Stimulated activated CD8-positive, alpha-beta memory T cell treated with anti-CD3 and anti-CD28 coated beads, Interleukin-7, amount 100 ng/mL, for 1 hour (primary cell): Measurements from ENCODE around the gene PLXNA2.

Experiments
- DNase-seq, 2 donors: peaks; one replicate each; pipeline ENCODE4 v3.0.0-alpha.2; 2020; ENCODE audit warnings: low read depth in 2 of 2

The PLXNA2 gene

DNA sequence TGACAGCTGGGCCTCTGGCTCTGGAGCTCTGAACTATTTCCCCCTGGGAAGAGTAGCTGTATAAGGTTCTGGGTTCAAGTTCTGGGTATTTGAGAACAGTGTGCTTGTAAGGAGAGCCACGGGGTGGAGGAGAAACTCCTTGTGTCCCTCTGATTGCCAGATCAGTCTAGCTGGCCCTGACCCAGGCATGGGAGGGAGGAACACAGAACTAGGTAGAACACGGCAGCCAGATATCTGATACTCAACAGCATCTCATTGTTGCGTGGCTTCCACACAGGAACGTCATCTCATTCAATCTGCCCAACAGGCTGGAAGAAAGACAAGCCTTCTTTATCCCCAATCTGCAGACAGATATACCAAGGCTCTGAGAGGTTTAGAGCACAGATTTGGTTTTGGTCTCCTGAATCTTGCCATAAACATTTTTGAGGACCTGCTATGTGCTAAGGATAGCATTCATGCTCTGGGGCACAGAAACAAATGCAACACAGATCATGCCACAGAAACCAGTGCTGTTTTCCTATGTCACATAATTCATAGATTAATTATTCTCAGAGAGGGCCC lies 83.8 kb downstream of the PLXNA2 start:
- no peak for DNase-seq

DNA sequence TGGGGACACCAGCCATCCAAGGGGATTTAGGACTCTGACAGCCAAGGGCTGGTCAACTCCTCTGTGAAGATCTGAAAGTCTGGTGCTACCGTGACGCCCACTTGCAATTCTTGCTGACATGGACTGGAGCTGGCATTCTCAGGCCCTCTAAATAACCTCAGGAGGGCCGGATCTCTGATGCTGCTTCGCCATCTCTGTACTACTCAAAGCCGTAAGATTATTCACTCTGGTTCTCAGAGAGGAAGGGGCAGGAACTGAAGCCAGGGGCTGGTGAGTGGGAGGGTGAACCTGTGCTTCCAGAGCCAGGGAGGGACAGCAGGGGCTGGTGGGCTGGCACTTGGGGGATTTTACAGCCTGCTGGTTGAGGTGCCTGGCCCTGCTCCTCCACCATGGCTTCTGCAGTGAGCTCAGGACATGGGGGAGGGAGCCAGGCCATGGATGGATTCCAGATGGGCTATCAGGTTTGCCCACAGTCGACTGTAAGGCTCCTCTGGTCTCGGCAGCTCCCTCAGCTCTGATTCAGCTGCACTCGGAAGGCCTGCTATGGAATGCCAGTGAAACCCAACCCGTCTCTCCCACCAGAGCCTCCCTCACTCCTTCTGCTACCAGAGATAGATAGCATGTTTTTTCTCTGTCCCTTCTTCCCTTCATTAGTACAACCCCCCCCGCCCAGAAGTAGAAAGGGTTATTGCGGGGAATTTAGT lies 84.5 kb downstream of the PLXNA2 start:
- no peak for DNase-seq

DNA sequence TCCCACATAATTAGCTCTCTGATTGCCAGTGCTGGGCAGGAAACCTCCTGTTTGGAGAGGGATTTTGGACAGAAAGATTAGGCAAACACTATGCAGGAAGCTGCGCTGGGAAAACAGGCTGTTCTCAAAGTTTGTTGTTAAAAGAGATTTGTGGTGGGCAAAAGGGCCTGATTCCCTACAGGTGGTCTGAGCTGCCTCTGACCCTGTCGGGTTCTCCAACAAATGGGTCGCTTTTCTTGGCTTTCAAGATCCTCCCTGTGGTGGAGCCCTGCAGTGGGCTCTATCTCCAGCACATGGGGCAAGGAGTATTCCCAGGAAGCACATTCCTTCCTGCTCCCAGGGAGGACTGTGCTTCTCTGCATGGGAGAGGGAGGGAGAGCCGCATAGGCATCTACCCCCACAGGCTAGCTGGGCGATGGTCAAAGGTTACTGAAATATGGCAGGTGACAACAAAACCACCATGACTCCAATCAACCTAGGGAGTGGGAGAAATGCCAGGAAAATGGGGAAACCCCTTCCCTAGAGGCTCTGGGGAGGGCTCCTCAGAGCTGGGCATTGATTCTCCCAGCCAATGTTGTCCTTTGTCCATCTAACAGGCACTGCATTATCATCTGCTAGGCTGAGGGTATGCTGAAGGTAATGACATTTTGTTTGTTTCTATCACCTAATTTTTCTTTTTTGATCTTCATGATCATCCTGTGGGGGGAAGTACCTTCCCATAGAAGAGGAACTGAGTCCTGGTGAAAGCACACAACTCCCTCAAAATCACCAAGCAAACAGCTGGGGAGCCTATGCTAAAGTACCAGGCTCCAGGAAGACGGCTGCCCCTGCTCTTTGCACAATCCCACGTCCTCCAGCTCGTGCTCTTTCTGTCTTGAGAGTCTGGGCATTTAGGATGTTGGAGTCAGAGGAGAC lies 85.3 kb downstream of the PLXNA2 start:
- DNase-seq: no peak

DNA sequence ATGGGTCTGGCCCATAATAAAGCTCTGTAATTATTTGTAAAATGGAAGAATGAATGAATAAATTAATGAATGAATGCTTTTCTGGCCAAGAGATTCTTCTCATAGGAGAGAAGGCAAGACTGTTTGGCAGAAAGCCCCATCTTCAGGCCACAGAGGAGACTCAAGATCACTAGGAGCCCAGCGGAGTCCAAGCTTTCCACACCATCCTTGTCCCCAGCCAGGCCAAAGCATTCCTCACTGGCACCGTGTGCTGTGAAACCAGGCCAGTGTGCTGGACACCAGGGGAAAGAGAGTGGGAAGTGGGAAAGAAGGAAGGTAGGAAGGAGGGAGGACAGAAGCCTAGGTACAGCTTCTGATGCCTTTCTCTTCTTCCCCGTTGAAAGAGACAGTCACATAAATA lies 86.4 kb downstream of the PLXNA2 start:
- DNase-seq: no peak

- DNase-seq: no peak
Measured at GRCh38 chr1:208156741-208157140, 87.4 kb downstream of the PLXNA2 start.

DNA sequence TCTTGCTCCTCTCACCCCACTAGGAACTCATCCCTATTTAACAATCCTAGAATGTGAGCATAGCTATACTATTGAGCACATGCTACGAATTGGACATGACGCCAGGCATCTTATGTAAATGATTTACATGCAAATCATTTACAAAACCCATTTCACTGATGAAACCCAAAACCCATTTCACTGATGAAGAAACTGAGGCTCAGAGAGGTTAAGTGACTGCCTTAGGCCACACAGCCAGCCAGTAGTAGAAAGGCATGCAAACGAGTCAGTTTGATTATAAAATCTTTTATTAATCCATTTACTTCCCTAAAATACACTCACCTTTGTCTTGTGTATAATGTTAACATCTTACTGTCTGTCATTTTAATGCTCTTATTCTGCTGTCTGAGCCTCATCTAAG lies 87.9 kb downstream of the PLXNA2 start:
- no peak for DNase-seq

GRCh38 chr1:208154679-208155642 lies 89.2 kb downstream of the PLXNA2 start:
- DNase-seq: no peak

GRCh38 chr1:208154040-208154439 lies 90.1 kb downstream of the PLXNA2 start:
- DNase-seq: no peak

- no peak for DNase-seq
Measured at GRCh38 chr1:208153386-208153785, 90.8 kb downstream of the PLXNA2 start.

- DNase-seq: no peak
Measured at GRCh38 chr1:208151728-208152598, 92.2 kb downstream of the PLXNA2 start.

DNA sequence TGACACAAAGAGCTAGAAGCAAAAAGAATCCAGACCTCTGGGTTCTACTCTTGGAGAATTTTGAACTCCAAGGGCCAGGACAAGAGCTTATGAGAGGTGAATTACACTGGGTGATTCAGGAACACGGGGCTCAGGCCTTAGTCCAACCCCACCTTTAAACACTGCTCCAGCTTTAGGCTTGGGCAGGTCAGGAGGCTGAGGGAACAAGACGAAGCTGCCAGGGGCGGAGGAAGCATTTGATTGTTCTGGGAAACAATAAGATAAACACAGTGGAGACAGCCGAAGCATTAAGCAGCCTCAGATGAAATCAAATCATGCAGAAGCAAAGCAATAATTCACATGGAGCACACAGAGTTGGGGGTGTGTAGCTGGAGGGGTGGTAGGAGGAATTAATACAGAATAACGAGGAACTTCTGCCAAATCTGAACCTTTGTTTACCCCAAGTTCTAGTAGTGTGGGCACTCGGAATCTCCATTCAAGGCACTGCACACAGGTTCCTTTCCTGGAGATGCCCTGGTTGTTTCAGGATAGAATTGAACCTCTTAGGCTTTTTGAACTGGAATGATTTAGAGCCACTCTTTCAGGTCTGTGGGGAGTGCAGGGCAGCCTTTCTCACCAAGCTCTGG lies 93.2 kb downstream of the PLXNA2 start:
- no peak for DNase-seq

GRCh38 chr1:208149776-208150514 lies 94.2 kb downstream of the PLXNA2 start:
- no peak for DNase-seq

DNA sequence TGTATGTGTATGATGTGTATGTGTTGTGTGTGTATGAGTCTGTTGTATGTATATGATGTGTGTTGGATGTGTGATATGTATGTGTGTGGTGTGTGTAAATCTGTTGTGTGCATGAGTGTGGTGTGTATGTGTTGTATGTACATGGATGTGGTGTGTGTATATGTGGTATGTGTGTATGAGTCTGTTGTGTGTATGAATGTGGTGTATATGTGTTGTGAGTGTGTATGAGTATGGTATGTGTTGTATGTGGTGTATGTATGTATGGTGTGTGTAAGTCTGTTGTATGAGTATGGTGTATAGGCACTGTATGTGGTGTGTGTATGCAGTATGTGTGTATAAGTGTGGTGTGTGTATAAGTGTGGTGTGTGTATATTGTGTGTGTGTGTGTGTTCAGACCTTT lies 95.0 kb downstream of the PLXNA2 start:
- DNase-seq: no peak

GRCh38 chr1:208148380-208148779 lies 95.8 kb downstream of the PLXNA2 start:
- no peak for DNase-seq

DNA sequence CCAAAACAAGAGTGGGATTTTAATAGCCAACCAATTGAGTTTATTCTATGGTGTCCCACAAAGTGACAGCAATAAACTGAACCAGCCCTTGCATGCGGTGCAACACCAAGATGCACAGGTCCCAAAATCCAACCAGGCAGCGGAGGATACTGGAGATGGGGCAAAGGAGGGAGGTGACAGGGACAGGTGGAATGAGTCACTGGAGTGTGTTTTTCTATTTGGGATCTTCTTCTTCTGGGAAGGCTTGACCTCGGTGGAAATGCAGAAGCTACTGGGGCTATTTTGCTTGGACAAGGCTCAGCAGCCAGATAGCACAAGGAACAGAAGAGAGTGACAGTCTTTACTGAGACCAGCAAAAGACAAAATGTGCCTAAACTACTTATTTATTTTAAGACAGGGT lies 97.5 kb downstream of the PLXNA2 start:
- DNase-seq: no peak

GRCh38 chr1:208145167-208145566 lies 99.0 kb downstream of the PLXNA2 start:
- DNase-seq: no peak

DNA sequence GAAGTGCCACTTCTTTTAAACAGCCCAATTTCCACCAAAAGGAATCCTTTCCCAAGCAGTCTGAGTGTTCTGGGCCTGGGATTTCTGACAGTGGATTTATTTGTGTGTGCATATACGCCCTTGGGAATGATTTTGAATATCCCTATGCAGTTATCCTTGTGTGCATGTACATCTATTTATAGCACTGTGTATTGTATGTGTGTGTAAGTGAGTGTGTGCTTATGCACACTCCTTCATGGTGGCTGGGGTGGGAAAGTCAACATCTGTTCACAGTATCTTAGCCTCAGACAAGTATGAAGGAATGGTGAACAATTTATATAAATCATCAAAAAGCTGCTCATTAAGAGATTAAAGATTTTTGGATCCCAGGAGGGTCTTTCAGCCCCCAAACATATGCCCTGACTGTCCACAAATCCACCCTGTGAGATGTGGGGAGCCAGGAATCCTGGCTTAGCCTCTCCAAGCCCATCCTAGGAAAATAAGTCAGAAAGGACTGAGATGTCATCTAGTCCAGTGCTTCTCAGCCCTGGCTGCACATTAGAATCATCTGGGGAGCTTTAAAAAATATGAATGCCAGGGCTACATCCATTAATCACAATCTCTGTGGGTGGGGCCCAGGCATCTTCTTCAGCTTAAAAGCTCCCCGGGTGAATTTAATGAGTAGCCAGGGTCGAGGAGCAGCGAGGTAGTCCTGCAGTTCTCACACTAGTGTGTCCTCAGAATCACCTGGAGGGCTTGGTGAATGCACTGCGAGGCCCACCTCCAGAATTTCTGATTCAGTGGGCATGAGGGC lies 101.4 kb downstream of the PLXNA2 start:
- DNase-seq: no peak

DNA sequence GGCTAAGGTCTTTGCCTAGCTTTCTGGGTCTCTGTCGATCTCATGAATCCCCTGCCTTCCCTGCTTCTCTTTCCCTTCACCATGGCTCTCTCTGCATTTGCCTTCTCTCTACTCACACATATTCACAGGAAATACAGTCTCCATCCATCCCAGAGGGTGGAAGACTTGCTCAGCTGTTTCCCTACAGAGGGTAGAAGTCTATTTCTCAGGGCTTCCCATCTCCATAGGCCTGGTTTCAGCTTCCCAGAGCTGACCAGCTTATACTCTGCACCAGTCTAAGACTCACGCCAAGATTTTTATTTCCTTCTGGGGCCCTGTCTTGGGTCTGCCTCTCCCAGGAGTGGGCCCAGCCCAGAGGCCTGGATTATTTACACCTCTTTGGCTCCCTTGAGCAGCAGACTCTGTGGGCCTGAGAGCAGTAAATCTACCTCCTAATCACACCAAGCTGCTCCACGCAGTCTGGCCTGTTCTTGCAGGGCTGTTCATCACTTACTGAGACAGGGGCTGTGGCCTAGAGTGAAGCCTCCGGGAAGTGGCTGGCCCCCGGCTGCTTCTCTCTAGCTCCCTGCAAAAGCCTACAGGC lies 102.5 kb downstream of the PLXNA2 start:
- no peak for DNase-seq
